ENCODE measurements around the gene MICAL2. TPM values are rescaled to one million over a fixed set of nuclear protein-coding genes. Genes with fewer than 3 reads are reported as not detected.

Gene MICAL2
- total RNA-seq, 1 donor from 2014 or later: 57.1 TPM

GRCh38 chr11:12243911-12244550, 133.6 kb downstream of the MICAL2 start:
- no peak for DNase-seq
- no peak for ATAC-seq
- intact Hi-C loops (cut with micrococcal nuclease): loop anchor here (10.0 kb wide), 1 partner anchor 159 kb away; no protein-coding TSS in a partner anchor

- ATAC-seq: peak; percentile 24
- DNase-seq: peak; percentile 63
- intact Hi-C loops (cut with micrococcal nuclease): loop anchor here (10.0 kb wide), 1 partner anchor 160 kb away; no protein-coding TSS in a partner anchor
Measured at GRCh38 chr11:12245091-12245490, 134.7 kb downstream of the MICAL2 start.

- intact Hi-C loops (cut with micrococcal nuclease): loop anchor here (10.0 kb wide), 1 partner anchor 161 kb away; no protein-coding TSS in a partner anchor
- peak; percentile 1 for ATAC-seq
- DNase-seq: no peak
Measured at GRCh38 chr11:12245549-12246016, 135.2 kb downstream of the MICAL2 start.

- ATAC-seq: no peak
- intact Hi-C loops (cut with micrococcal nuclease): loop anchor here (10.0 kb wide), 1 partner anchor 161 kb away; no protein-coding TSS in a partner anchor
- no peak for DNase-seq
Measured at GRCh38 chr11:12246147-12246546, 135.8 kb downstream of the MICAL2 start.

- DNase-seq (no peak), ATAC-seq (peak; percentile 20)
- intact Hi-C loops (cut with micrococcal nuclease): loop anchor here (10.0 kb wide), 1 partner anchor 162 kb away; no protein-coding TSS in a partner anchor
Measured at GRCh38 chr11:12246989-12247388, 136.6 kb downstream of the MICAL2 start.

GRCh38 chr11:12247543-12248254, 137.3 kb downstream of the MICAL2 start:
- DNase-seq: no peak
- intact Hi-C loops (cut with micrococcal nuclease): loop anchor here (10.0 kb wide), 1 partner anchor 163 kb away; no protein-coding TSS in a partner anchor
- peak; percentile 55 for ATAC-seq

GRCh38 chr11:12248330-12248729, 137.9 kb downstream of the MICAL2 start:
- DNase-seq (peak; percentile 88), ATAC-seq (peak; percentile 71)
- intact Hi-C loops (cut with micrococcal nuclease): loop anchor here (10.0 kb wide), 1 partner anchor 164 kb away; no protein-coding TSS in a partner anchor

- intact Hi-C loops (cut with micrococcal nuclease): loop anchor here (10.0 kb wide), 1 partner anchor 165 kb away; no protein-coding TSS in a partner anchor
- DNase-seq (no peak), ATAC-seq (no peak)
Measured at GRCh38 chr11:12249590-12250260, 139.3 kb downstream of the MICAL2 start.

- intact Hi-C loops (cut with micrococcal nuclease): no loop called here
- ATAC-seq (no peak), DNase-seq (no peak)
Measured at GRCh38 chr11:12251666-12252560, 141.5 kb downstream of the MICAL2 start.

- DNase-seq (no peak), ATAC-seq (no peak)
- intact Hi-C loops (cut with micrococcal nuclease): no loop called here
Measured at GRCh38 chr11:12253843-12254281, 143.5 kb downstream of the MICAL2 start.

- intact Hi-C loops (cut with micrococcal nuclease): no loop called here
- no peak for DNase-seq
- ATAC-seq: no peak
Measured at GRCh38 chr11:12258451-12258850, 148.1 kb downstream of the MICAL2 start.

- ATAC-seq (no peak), DNase-seq (no peak)
- intact Hi-C loops (cut with micrococcal nuclease): no loop called here
Measured at GRCh38 chr11:12259956-12260355, 149.6 kb downstream of the MICAL2 start.

- DNase-seq (no peak), ATAC-seq (peak; percentile 55)
- intact Hi-C loops (cut with micrococcal nuclease): no loop called here
Measured at GRCh38 chr11:12260731-12261521, 150.5 kb downstream of the MICAL2 start.

- ATAC-seq (no peak), DNase-seq (no peak)
- intact Hi-C loops (cut with micrococcal nuclease): no loop called here
Measured at GRCh38 chr11:12261551-12261950, 151.2 kb downstream of the MICAL2 start.

GRCh38 chr11:12263141-12263693, 152.8 kb downstream of the MICAL2 start:
- DNase-seq (no peak), ATAC-seq (peak; percentile 87)
- intact Hi-C loops (cut with micrococcal nuclease): no loop called here

GRCh38 chr11:12264361-12264760, 154.0 kb downstream of the MICAL2 start:
- DNase-seq (no peak), ATAC-seq (no peak)
- intact Hi-C loops (cut with micrococcal nuclease): no loop called here

- intact Hi-C loops (cut with micrococcal nuclease): no loop called here
- ATAC-seq: no peak
- DNase-seq: no peak
Measured at GRCh38 chr11:12266132-12266531, 155.7 kb downstream of the MICAL2 start.

GRCh38 chr11:12266943-12267342, 156.6 kb downstream of the MICAL2 start:
- no peak for DNase-seq
- ATAC-seq: no peak
- intact Hi-C loops (cut with micrococcal nuclease): no loop called here

Measured in left ventricle myocardium superior (tissue), 1 donor.